Spleen (tissue), 7 donors: ENCODE measurements around the gene SRP68.

ENCODE experiments used
- POLR2A ChIP-seq, 3 donors: fragments of 450-650 bp; IDR thresholded peaks; one replicate each; pipeline ENCODE4 v1.5.1; 2017; ENCODE audit warnings: antibody characterized with exemption in 3 of 3, mild to moderate bottlenecking in 1 of 3
- POLR2AphosphoS5 ChIP-seq, 3 donors: sonication (generic); formaldehyde crosslinking; IDR thresholded peaks; one replicate each; pipeline ENCODE4 v1.5.1; 2017; ENCODE audit warnings: antibody characterized with exemption in 3 of 3
- TF ChIP-seq, protein P1 (sequence below), 11 experiments: fragments of 200-600 bp in 7 of 11; fragments of 450-650 bp in 4 of 11; sonication (generic) in 4 of 11; IDR thresholded peaks in 8 of 11; conservative IDR thresholded peaks in 3 of 11; 1 replicate in 7 of 11; 2 replicates in 4 of 11; pipeline versions ENCODE4 v1.4.0 to v1.8.0; 2016 to 2021; ENCODE audit warnings: antibody characterized with exemption in 11 of 11, inconsistent platforms in 4 of 11, mild to moderate bottlenecking in 1 of 11
- donor health status: DM: no; HTN: no; CAD: no; lungs with moderate emphysema.
- donor health status: DM: no; HTN: no; CAD: no.
- donor health status: DM: no; HTN: no; CAD: no.

DNA sequence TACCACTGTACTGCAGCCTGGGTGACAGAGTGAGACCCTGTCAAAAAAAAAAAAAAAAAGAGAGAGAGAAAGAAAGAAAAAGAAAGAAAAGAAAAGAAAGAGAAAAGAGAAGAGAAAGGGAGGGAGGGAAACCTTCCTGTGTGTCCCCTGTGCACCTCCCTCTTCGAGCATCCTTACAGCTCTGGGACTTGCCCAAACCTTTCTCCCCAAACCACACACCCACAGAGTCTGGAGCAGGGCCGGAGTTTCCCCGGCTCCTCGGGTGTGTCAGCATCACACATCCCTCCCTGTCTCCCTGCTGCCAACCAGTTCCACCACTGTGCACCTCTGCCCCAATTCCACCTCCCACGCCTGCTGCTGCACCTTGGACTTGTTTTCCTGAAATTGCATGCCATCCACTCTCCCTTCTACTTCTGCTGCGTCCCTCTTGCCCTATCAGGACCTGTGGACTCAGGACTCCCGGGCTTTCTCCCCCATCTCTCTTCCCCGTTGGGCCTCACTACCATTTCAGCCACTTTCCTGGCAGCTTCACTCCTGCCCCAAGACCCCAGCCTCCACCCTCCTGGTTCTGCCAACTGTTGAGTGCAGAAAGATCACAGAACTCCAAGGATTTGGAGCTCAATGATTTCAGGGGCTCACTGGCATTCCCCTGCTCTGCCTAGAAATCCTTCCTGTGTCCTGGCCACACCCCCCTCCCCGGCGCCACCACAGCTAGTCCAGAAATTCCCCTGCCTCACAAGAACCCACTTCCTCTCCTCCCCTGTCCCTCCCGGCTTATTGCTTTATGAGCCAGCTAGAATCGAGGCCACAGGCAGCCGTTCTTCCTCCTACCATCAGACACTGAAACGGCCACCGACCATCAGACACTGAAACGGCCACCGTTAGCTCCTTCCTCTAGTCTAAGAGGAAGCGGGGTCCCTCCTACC lies 75.4 kb downstream of the SRP68 start:
- TF ChIP-seq, protein P1, sequence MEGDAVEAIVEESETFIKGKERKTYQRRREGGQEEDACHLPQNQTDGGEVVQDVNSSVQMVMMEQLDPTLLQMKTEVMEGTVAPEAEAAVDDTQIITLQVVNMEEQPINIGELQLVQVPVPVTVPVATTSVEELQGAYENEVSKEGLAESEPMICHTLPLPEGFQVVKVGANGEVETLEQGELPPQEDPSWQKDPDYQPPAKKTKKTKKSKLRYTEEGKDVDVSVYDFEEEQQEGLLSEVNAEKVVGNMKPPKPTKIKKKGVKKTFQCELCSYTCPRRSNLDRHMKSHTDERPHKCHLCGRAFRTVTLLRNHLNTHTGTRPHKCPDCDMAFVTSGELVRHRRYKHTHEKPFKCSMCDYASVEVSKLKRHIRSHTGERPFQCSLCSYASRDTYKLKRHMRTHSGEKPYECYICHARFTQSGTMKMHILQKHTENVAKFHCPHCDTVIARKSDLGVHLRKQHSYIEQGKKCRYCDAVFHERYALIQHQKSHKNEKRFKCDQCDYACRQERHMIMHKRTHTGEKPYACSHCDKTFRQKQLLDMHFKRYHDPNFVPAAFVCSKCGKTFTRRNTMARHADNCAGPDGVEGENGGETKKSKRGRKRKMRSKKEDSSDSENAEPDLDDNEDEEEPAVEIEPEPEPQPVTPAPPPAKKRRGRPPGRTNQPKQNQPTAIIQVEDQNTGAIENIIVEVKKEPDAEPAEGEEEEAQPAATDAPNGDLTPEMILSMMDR (IDR thresholded peaks at IDR 0.05 in 8 of 11, conservative IDR thresholded peaks at IDR 0.05 in 3 of 11), result no peak
- TF ChIP-seq POLR2AphosphoS5 (IDR thresholded peaks at IDR 0.05), result peak in 1 of 3 donors; percentile 42
- no peak for TF ChIP-seq POLR2A (IDR thresholded peaks at IDR 0.05)
